Gastroesophageal sphincter (tissue), 4 donors: Measurements from ENCODE around the gene NKAIN2. TPM values are rescaled to one million over a fixed set of nuclear protein-coding genes. Genes with fewer than 3 reads are reported as not detected.

Experiments used
- ATAC-seq: fragments of 150-250 bp; one replicate; pipeline ENCODE4 v1.9.1; 2016; ENCODE audit warnings: mild to moderate bottlenecking, moderate library complexity
- H3K27ac ChIP-seq, 4 donors: fragments of 200-600 bp; sonication (generic) in 3 of 4; 1 replicate in 3 of 4; 2 replicates in 1 of 4; pipeline ENCODE4 v1.5.1; 2016 to 2019
- H3K27me3 ChIP-seq: fragments of 200-600 bp; sonication (generic); one replicate; pipeline ENCODE4 v1.5.1; 2019
- H3K36me3 ChIP-seq, 2 donors: fragments of 200-600 bp; sonication (generic); one replicate each; pipeline ENCODE4 v1.5.1; 2019; ENCODE audit warnings: control low read depth in 1 of 2
- H3K4me1 ChIP-seq, 3 donors: fragments of 200-600 bp; sonication (generic); 1 replicate in 2 of 3; 2 replicates in 1 of 3; pipeline ENCODE4 v1.5.1; 2016 to 2019; ENCODE audit warnings: control low read depth in 2 of 3
- H3K4me3 ChIP-seq, 2 donors: fragments of 200-600 bp; sonication (generic); one replicate each; pipeline ENCODE4 v1.5.1; 2019; ENCODE audit warnings: mild to moderate bottlenecking in 1 of 2, moderate library complexity in 1 of 2
- H3K9me3 ChIP-seq, 3 donors: fragments of 200-600 bp; sonication (generic); one replicate each; pipeline ENCODE4 v1.5.1; 2017 to 2019; ENCODE audit warnings: control low read depth in 2 of 3
- CTCF ChIP-seq, 4 experiments: fragments of 200-600 bp in 2 of 4; fragments of 450-650 bp in 2 of 4; sonication (generic) in 1 of 4; IDR thresholded peaks; one replicate each; pipeline ENCODE4 v1.5.1; 2017 to 2019; ENCODE audit warnings: antibody characterized with exemption in 4 of 4, mild to moderate bottlenecking in 2 of 4, moderate library complexity in 2 of 4
- EP300 ChIP-seq: sonication (generic); formaldehyde crosslinking; IDR thresholded peaks from one replicate; pipeline ENCODE4 v1.6.1; 2017; ENCODE audit warnings: antibody characterized with exemption, mild to moderate bottlenecking
- POLR2A ChIP-seq, 2 donors: fragments of 450-650 bp; IDR thresholded peaks; one replicate each; pipeline ENCODE4 v1.6.1; 2017; ENCODE audit warnings: antibody characterized with exemption in 2 of 2, mild to moderate bottlenecking in 2 of 2, moderate library complexity in 1 of 2
- POLR2AphosphoS5 ChIP-seq: sonication (generic); formaldehyde crosslinking; IDR thresholded peaks from one replicate; pipeline ENCODE4 v1.6.1; 2017; ENCODE audit warnings: antibody characterized with exemption
- WGBS, 2 donors: methylation state at CpG; one replicate each; pipeline ENCODE4 v1.1.5; 2018; ENCODE audit warnings: low coverage in 1 of 2; 5-methylcytosine and 5-hydroxymethylcytosine counted together
- total RNA-seq, 4 donors: library from RNA; depleted of rRNA; stranded (reverse); fragments of >200 nt; gene quantifications; one replicate each; pipeline ENCODE4 v1.1.0, GENCODE V29; 2016

Gene NKAIN2
- total RNA-seq, 4 donors from 2014 or later = 0.23 to 3.2 TPM; not detected in 2

GRCh38 chr6:124193132-124193531, 389.5 kb downstream of the NKAIN2 start:
- 83 to 90% methylated on average over 2 of the region's 8 CpGs for WGBS, 2 donors
- H3K4me1 ChIP-seq = no peaks in the 10 kb centered on the region
- H3K9me3 ChIP-seq = no peaks in the 10 kb centered on the region
- H3K4me3 ChIP-seq = no peak overlapping the region
- H3K27me3 ChIP-seq = no peaks in the 10 kb centered on the region
- H3K36me3 ChIP-seq = no peaks in the 10 kb centered on the region
- no peak for TF ChIP-seq POLR2AphosphoS5
- TF ChIP-seq CTCF (IDR thresholded peaks at IDR 0.05) = no peak
- no peak for TF ChIP-seq EP300
- no peak for TF ChIP-seq POLR2A (IDR thresholded peaks at IDR 0.05)
- H3K27ac ChIP-seq = no peak overlapping the region
- ATAC-seq = no peak

GRCh38 chr6:124197148-124197547, 393.5 kb downstream of the NKAIN2 start:
- H3K9me3 ChIP-seq = no peaks in the 10 kb centered on the region
- no peak for ATAC-seq
- no peaks in the 10 kb centered on the region for H3K36me3 ChIP-seq
- TF ChIP-seq POLR2AphosphoS5 (no peak), POLR2A (IDR thresholded peaks at IDR 0.05) (no peak), CTCF (IDR thresholded peaks at IDR 0.05) (no peak), EP300 (no peak)
- H3K27me3 ChIP-seq = no peaks in the 10 kb centered on the region
- H3K4me1 ChIP-seq = no peaks in the 10 kb centered on the region
- no peak overlapping the region for H3K27ac ChIP-seq
- 85 to 86% methylated on average over 2 of the region's 2 CpGs for WGBS, 2 donors
- H3K4me3 ChIP-seq = no peak overlapping the region

GRCh38 chr6:124199286-124199685, 395.6 kb downstream of the NKAIN2 start:
- no peak overlapping the region for H3K27ac ChIP-seq
- H3K4me1 ChIP-seq = no peaks in the 10 kb centered on the region
- 38 to 48% methylated on average over 3 of the region's 3 CpGs for WGBS, 2 donors
- no peaks in the 10 kb centered on the region for H3K27me3 ChIP-seq
- TF ChIP-seq POLR2A (IDR thresholded peaks at IDR 0.05) (no peak), CTCF (IDR thresholded peaks at IDR 0.05) (no peak), EP300 (no peak), POLR2AphosphoS5 (no peak)
- no peaks in the 10 kb centered on the region for H3K9me3 ChIP-seq
- H3K4me3 ChIP-seq = no peak overlapping the region
- H3K36me3 ChIP-seq = no peaks in the 10 kb centered on the region
- no peak for ATAC-seq

- WGBS, 2 donors = 85 to 88% methylated on average over 3 to 4 of the region's 4 CpGs
- Histone ChIP-seq H3K27ac (no peak overlapping the region), H3K4me3 (no peak overlapping the region), H3K4me1 (no peaks in the 10 kb centered on the region), H3K27me3 (no peaks in the 10 kb centered on the region), H3K9me3 (no peaks in the 10 kb centered on the region), H3K36me3 (no peaks in the 10 kb centered on the region)
- TF ChIP-seq POLR2A (IDR thresholded peaks at IDR 0.05) = no peak
- ATAC-seq = no peak
These were observed 397.0 kb downstream of the NKAIN2 start for GRCh38 chr6:124200661-124201060.

- no peaks in the 10 kb centered on the region for H3K9me3 ChIP-seq
- WGBS, 2 donors = 78 to 88% methylated on average over 1 to 2 of the region's 2 CpGs
- H3K36me3 ChIP-seq = no peaks in the 10 kb centered on the region
- TF ChIP-seq CTCF (IDR thresholded peaks at IDR 0.05) (no peak), POLR2AphosphoS5 (no peak), EP300 (no peak), POLR2A (IDR thresholded peaks at IDR 0.05) (no peak)
- H3K4me1 ChIP-seq = no peaks in the 10 kb centered on the region
- no peaks in the 10 kb centered on the region for H3K27me3 ChIP-seq
- H3K4me3 ChIP-seq = no peak overlapping the region
- no peak overlapping the region for H3K27ac ChIP-seq
- ATAC-seq = no peak
These were observed 399.6 kb downstream of the NKAIN2 start for GRCh38 chr6:124203101-124203811.
